ENCODE results near the gene TTC3.

DNA sequence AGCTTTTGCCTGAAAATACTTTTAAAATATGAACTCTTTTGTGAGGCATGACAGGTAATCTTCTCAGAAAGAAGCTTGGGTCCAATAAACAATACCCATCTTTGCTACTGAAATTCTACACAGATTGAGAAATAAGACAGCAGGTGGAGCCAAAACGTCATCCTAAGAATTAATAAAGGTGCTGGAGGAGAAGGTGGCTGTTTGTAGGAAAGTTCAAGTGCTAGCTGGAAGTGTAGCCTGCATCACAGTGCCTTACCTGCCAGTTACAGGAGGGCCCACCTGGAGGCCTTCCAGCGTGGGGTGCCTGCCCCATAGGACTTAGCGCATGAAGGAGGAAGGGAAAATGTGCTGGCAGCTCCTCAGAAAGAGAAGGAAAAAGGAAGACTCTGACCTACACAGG is 93.7 kb downstream of the TTC3 start:
- TF ChIP-seq POLR2AphosphoS5 (IDR thresholded peaks at IDR 0.05; ENCODE audit: low read depth, low read length), result no peak
- no peak for TF ChIP-seq POLR2A (IDR thresholded peaks at IDR 0.05; ENCODE audit: low read depth, low read length)
- no peak for TF ChIP-seq TAF1 (IDR thresholded peaks at IDR 0.05; ENCODE audit: low read depth, low read length)
- no peak for TF ChIP-seq SPI1 (IDR thresholded peaks at IDR 0.05; ENCODE audit: low read depth, low read length)

Measured in GM12891 (cell line).